ENCODE measurements around the gene ZC3H12C.
A peak's percentile ranks its signal among the peaks of the same experiment; 100 is the strongest.
"Not testable (repeated sequence)": the region's sequence is repeated elsewhere in the genome, so short reads cannot be mapped to it uniquely, and the experiment has no call there.

ZC3H12C gene

GRCh38 chr11:110092515-110093406, at the start of gene ZC3H12C:
Gene ZC3H12C (plus strand): TSS chr11:110093392. CDS start chr11:110093412, 20 bp downstream.
- DNase-seq = peak; percentile 81

GRCh38 chr11:110044226-110044968, 48.8 kb upstream of the ZC3H12C start:
- DNase-seq = no peak

- DNase-seq = no peak
Measured at GRCh38 chr11:110046775-110047380, 46.3 kb upstream of the ZC3H12C start.

GRCh38 chr11:110049501-110050200, 43.5 kb upstream of the ZC3H12C start:
- DNase-seq = no peak

GRCh38 chr11:110050201-110050506, 43.0 kb upstream of the ZC3H12C start:
- no peak for DNase-seq

GRCh38 chr11:110053848-110054414, 39.3 kb upstream of the ZC3H12C start:
- DNase-seq = no peak

GRCh38 chr11:110056956-110057355, 36.2 kb upstream of the ZC3H12C start:
- DNase-seq = no peak

GRCh38 chr11:110059706-110060463, 33.3 kb upstream of the ZC3H12C start:
- DNase-seq = no peak

GRCh38 chr11:110061296-110061695, 31.9 kb upstream of the ZC3H12C start:
- no peak for DNase-seq

GRCh38 chr11:110062247-110062646, 30.9 kb upstream of the ZC3H12C start:
- DNase-seq = no peak

GRCh38 chr11:110065189-110065588, 28.0 kb upstream of the ZC3H12C start:
- DNase-seq = no peak

- DNase-seq = not testable (repeated sequence)
Measured at GRCh38 chr11:110068001-110068400, 25.2 kb upstream of the ZC3H12C start.

- DNase-seq = no peak
Measured at GRCh38 chr11:110069158-110069737, 23.9 kb upstream of the ZC3H12C start.

GRCh38 chr11:110070176-110070575, 23.0 kb upstream of the ZC3H12C start:
- DNase-seq = no peak

GRCh38 chr11:110071197-110071596, 22.0 kb upstream of the ZC3H12C start:
- DNase-seq = no peak

GRCh38 chr11:110072930-110073329, 20.3 kb upstream of the ZC3H12C start:
- DNase-seq = no peak

- DNase-seq = no peak
Measured at GRCh38 chr11:110074499-110074898, 18.7 kb upstream of the ZC3H12C start.

- no peak for DNase-seq
Measured at GRCh38 chr11:110075105-110075846, 17.9 kb upstream of the ZC3H12C start.

- no peak for DNase-seq
Measured at GRCh38 chr11:110075847-110076208, 17.4 kb upstream of the ZC3H12C start.

GRCh38 chr11:110076371-110076965, 16.7 kb upstream of the ZC3H12C start:
- no peak for DNase-seq

Measured in NCI-H1105 (cell line).